Activated naive CD8-positive, alpha-beta T cell treated with anti-CD3 and anti-CD28 coated beads for 36 hours (primary cell): ENCODE data around the gene DLGAP1. TPM values are rescaled to one million over a fixed set of nuclear protein-coding genes. Genes with fewer than 3 reads are reported as not detected.
"Not testable (repeated sequence)": the region's sequence is repeated elsewhere in the genome, so short reads cannot be mapped to it uniquely, and the experiment has no call there.

Experiments used
- DNase-seq: peaks from one replicate; pipeline ENCODE4 v3.0.0; 2021
- H3K27ac Mint-ChIP-seq: one replicate; pipeline ENCODE4 v1.8.0; 2022; ENCODE audit warnings: mild to moderate bottlenecking, moderate library complexity, mixed read lengths
- H3K27me3 Mint-ChIP-seq: one replicate; pipeline ENCODE4 v1.8.0; 2022; ENCODE audit warnings: mild to moderate bottlenecking, mixed read lengths
- H3K36me3 Mint-ChIP-seq: one replicate; pipeline ENCODE4 v1.8.0; 2021; ENCODE audit warnings: mild to moderate bottlenecking, mixed read lengths
- H3K4me1 Mint-ChIP-seq: one replicate; pipeline ENCODE4 v1.8.0; 2021; ENCODE audit warnings: mixed read lengths
- H3K4me3 Mint-ChIP-seq: one replicate; pipeline ENCODE4 v1.8.0; 2022; ENCODE audit warnings: mild to moderate bottlenecking, moderate library complexity, mixed read lengths
- H3K9me3 Mint-ChIP-seq: one replicate; pipeline ENCODE4 v1.8.0; 2022; ENCODE audit warnings: mixed read lengths
- total RNA-seq, 2 experiments: library from RNA; stranded (reverse); gene quantifications; one replicate each; pipeline ENCODE4 v1.2.3, GENCODE V29; 2021

The DLGAP1 gene
- total RNA-seq, result not detected

GRCh38 chr18:4455113-4455811, at the start of gene DLGAP1:
DLGAP1 (minus strand) TSS chr18:4455307.
- no peak within 1 kb of the TSS for H3K4me3 Mint-ChIP-seq
- no peak for DNase-seq
- H3K9me3 Mint-ChIP-seq, result peaks cover 3% of the 10 kb centered on the region
- H3K4me1 Mint-ChIP-seq, result no peaks in the 10 kb centered on the region
- no peaks in the 10 kb centered on the region for H3K36me3 Mint-ChIP-seq
- H3K27me3 Mint-ChIP-seq, result peaks cover 33% of the 10 kb centered on the region
- H3K27ac Mint-ChIP-seq, result no peak within 1 kb of the TSS

GRCh38 chr18:4494703-4495284, 39.7 kb upstream of the DLGAP1 start:
- H3K4me1 Mint-ChIP-seq, H3K4me3 Mint-ChIP-seq, H3K36me3 Mint-ChIP-seq, H3K9me3 Mint-ChIP-seq, H3K27ac Mint-ChIP-seq, DNase-seq, H3K27me3 Mint-ChIP-seq: not testable (repeated sequence)

GRCh38 chr18:4468511-4468910, 13.4 kb upstream of the DLGAP1 start:
- H3K9me3 Mint-ChIP-seq, result no peaks in the 10 kb centered on the region
- no peaks in the 10 kb centered on the region for H3K27me3 Mint-ChIP-seq
- no peaks in the 10 kb centered on the region for H3K36me3 Mint-ChIP-seq
- DNase-seq, result no peak
- no peak overlapping the region for H3K4me3 Mint-ChIP-seq
- no peak overlapping the region for H3K27ac Mint-ChIP-seq
- H3K4me1 Mint-ChIP-seq, result no peaks in the 10 kb centered on the region

- no peak overlapping the region for H3K4me3 Mint-ChIP-seq
- H3K27ac Mint-ChIP-seq, result no peak overlapping the region
- peaks cover 37% of the 10 kb centered on the region for H3K27me3 Mint-ChIP-seq
- no peaks in the 10 kb centered on the region for H3K4me1 Mint-ChIP-seq
- no peaks in the 10 kb centered on the region for H3K36me3 Mint-ChIP-seq
- DNase-seq, result no peak
- peaks cover 3% of the 10 kb centered on the region for H3K9me3 Mint-ChIP-seq
These were observed 482 bp downstream of the DLGAP1 start for GRCh38 chr18:4454537-4455112.

GRCh38 chr18:4453874-4454536, 1.1 kb downstream of the DLGAP1 start:
- no peak overlapping the region for H3K27ac Mint-ChIP-seq
- H3K9me3 Mint-ChIP-seq, result peaks cover 3% of the 10 kb centered on the region
- no peaks in the 10 kb centered on the region for H3K4me1 Mint-ChIP-seq
- no peak overlapping the region for H3K4me3 Mint-ChIP-seq
- H3K27me3 Mint-ChIP-seq, result peaks cover 37% of the 10 kb centered on the region
- H3K36me3 Mint-ChIP-seq, result no peaks in the 10 kb centered on the region
- DNase-seq, result no peak

GRCh38 chr18:4453567-4453873, 1.6 kb downstream of the DLGAP1 start:
- Mint-ChIP-seq H3K27ac (no peak overlapping the region), H3K36me3 (no peaks in the 10 kb centered on the region), H3K9me3 (peaks cover 3% of the 10 kb centered on the region), H3K27me3 (peaks cover 37% of the 10 kb centered on the region), H3K4me3 (no peak overlapping the region), H3K4me1 (no peaks in the 10 kb centered on the region)
- DNase-seq, result no peak

- H3K4me1 Mint-ChIP-seq, result no peaks in the 10 kb centered on the region
- no peaks in the 10 kb centered on the region for H3K36me3 Mint-ChIP-seq
- H3K27me3 Mint-ChIP-seq, result peaks cover 25% of the 10 kb centered on the region
- peaks cover 1% of the 10 kb centered on the region for H3K9me3 Mint-ChIP-seq
- no peak overlapping the region for H3K4me3 Mint-ChIP-seq
- H3K27ac Mint-ChIP-seq, result no peak overlapping the region
- no peak for DNase-seq
These were observed 4.9 kb downstream of the DLGAP1 start for GRCh38 chr18:4450065-4450658.

- H3K27me3 Mint-ChIP-seq, result peaks cover 5% of the 10 kb centered on the region
- no peaks in the 10 kb centered on the region for H3K4me1 Mint-ChIP-seq
- H3K27ac Mint-ChIP-seq, result no peak overlapping the region
- DNase-seq, result no peak
- no peak overlapping the region for H3K4me3 Mint-ChIP-seq
- no peaks in the 10 kb centered on the region for H3K36me3 Mint-ChIP-seq
- H3K9me3 Mint-ChIP-seq, result no peaks in the 10 kb centered on the region
These were observed 9.2 kb downstream of the DLGAP1 start for GRCh38 chr18:4445902-4446301.

GRCh38 chr18:4444306-4444705, 10.8 kb downstream of the DLGAP1 start:
- H3K9me3 Mint-ChIP-seq, result no peaks in the 10 kb centered on the region
- no peak overlapping the region for H3K4me3 Mint-ChIP-seq
- no peaks in the 10 kb centered on the region for H3K36me3 Mint-ChIP-seq
- H3K27ac Mint-ChIP-seq, result no peak overlapping the region
- no peaks in the 10 kb centered on the region for H3K27me3 Mint-ChIP-seq
- DNase-seq, result no peak
- H3K4me1 Mint-ChIP-seq, result no peaks in the 10 kb centered on the region

- no peaks in the 10 kb centered on the region for H3K36me3 Mint-ChIP-seq
- H3K27me3 Mint-ChIP-seq, result no peaks in the 10 kb centered on the region
- no peaks in the 10 kb centered on the region for H3K4me1 Mint-ChIP-seq
- H3K4me3 Mint-ChIP-seq, result no peak overlapping the region
- H3K9me3 Mint-ChIP-seq, result peaks cover 2% of the 10 kb centered on the region
- no peak overlapping the region for H3K27ac Mint-ChIP-seq
- DNase-seq, result no peak
These were observed 14.0 kb downstream of the DLGAP1 start for GRCh38 chr18:4441098-4441497.

- H3K4me1 Mint-ChIP-seq, result no peaks in the 10 kb centered on the region
- no peak for DNase-seq
- H3K27ac Mint-ChIP-seq, result no peak overlapping the region
- H3K9me3 Mint-ChIP-seq, result peaks cover 2% of the 10 kb centered on the region
- no peaks in the 10 kb centered on the region for H3K27me3 Mint-ChIP-seq
- no peak overlapping the region for H3K4me3 Mint-ChIP-seq
- no peaks in the 10 kb centered on the region for H3K36me3 Mint-ChIP-seq
These were observed 16.2 kb downstream of the DLGAP1 start for GRCh38 chr18:4438938-4439337.

GRCh38 chr18:4433717-4434116, 21.4 kb downstream of the DLGAP1 start:
- no peaks in the 10 kb centered on the region for H3K36me3 Mint-ChIP-seq
- H3K4me3 Mint-ChIP-seq, result no peak overlapping the region
- no peak for DNase-seq
- peaks cover 5% of the 10 kb centered on the region for H3K9me3 Mint-ChIP-seq
- no peak overlapping the region for H3K27ac Mint-ChIP-seq
- H3K27me3 Mint-ChIP-seq, result no peaks in the 10 kb centered on the region
- H3K4me1 Mint-ChIP-seq, result no peaks in the 10 kb centered on the region

GRCh38 chr18:4430836-4431235, 24.3 kb downstream of the DLGAP1 start:
- no peak for DNase-seq
- no peaks in the 10 kb centered on the region for H3K4me1 Mint-ChIP-seq
- H3K36me3 Mint-ChIP-seq, result no peaks in the 10 kb centered on the region
- H3K9me3 Mint-ChIP-seq, result peaks cover 2% of the 10 kb centered on the region
- no peak overlapping the region for H3K27ac Mint-ChIP-seq
- H3K27me3 Mint-ChIP-seq, result no peaks in the 10 kb centered on the region
- H3K4me3 Mint-ChIP-seq, result no peak overlapping the region

- no peak overlapping the region for H3K27ac Mint-ChIP-seq
- H3K4me1 Mint-ChIP-seq, result no peaks in the 10 kb centered on the region
- no peak overlapping the region for H3K4me3 Mint-ChIP-seq
- H3K9me3 Mint-ChIP-seq, result peaks cover 11% of the 10 kb centered on the region
- no peaks in the 10 kb centered on the region for H3K27me3 Mint-ChIP-seq
- no peaks in the 10 kb centered on the region for H3K36me3 Mint-ChIP-seq
- no peak for DNase-seq
These were observed 37.4 kb downstream of the DLGAP1 start for GRCh38 chr18:4417714-4418113.

GRCh38 chr18:4416976-4417375, 38.1 kb downstream of the DLGAP1 start:
- Mint-ChIP-seq H3K36me3 (no peaks in the 10 kb centered on the region), H3K27ac (no peak overlapping the region)

More at GRCh38 chr18:4416976-4417375, 38.1 kb downstream of the DLGAP1 start:
- Mint-ChIP-seq H3K4me3 (no peak overlapping the region), H3K4me1 (no peaks in the 10 kb centered on the region), H3K27me3 (no peaks in the 10 kb centered on the region), H3K9me3 (peaks cover 11% of the 10 kb centered on the region)
- DNase-seq, result no peak
